ENCODE data around the gene UNKL. TPM values are rescaled to one million over a fixed set of nuclear protein-coding genes. Genes with fewer than 3 reads are reported as not detected.

UNKL gene
- total RNA-seq, 2 donors from 2014 or later, result 22.1 to 42.8 TPM

DNA sequence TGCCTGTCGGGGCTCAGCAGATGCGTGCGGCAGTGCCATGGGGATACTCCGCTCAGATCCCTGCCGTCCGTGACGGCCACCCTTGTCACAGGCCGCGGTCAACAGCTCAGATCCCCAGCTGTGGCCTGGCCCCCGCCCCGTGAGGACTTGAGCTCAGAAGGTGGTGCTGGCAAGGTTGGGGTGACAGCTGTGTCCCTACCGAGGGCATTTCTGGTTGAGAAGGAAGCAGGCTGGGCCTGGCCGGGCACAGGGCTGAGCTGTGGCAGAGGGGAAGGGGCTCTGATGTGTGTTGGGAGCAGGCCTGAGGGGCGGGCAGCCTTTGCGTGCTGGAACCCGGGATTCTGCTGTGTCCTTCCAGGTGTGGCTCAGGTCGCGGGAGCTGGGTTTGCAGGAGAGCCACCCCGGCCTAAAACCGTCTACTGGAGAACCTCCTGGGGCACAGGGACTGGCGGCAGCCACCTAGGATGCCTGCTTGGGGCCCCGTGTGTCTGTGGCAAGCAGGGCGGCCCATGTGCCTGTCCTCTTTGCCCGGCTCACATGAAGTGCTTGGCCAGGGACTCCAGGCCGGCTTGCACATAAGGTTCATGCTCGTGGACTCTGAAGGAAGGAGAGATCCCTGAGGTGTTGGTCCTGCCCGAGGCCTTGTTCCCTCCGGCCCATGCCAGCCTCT is 100.0 kb downstream of the UNKL start:
- Histone ChIP-seq H3K4me1 (ENCODE audit: control insufficient read depth in 1 of 2, low read depth in 2 of 2) (peaks cover 19 to 38% of the 10 kb centered on the region in 2 donors), H3K27me3 (replicated peaks; ENCODE audit: insufficient read depth) (no peaks in the 10 kb centered on the region), H3K4me3 (no peak overlapping the region), H3K27ac (no peak overlapping the region), H3K36me3 (peaks cover 58% of the 10 kb centered on the region), H3K9me3 (no peaks in the 10 kb centered on the region)
- TF ChIP-seq, protein P1, sequence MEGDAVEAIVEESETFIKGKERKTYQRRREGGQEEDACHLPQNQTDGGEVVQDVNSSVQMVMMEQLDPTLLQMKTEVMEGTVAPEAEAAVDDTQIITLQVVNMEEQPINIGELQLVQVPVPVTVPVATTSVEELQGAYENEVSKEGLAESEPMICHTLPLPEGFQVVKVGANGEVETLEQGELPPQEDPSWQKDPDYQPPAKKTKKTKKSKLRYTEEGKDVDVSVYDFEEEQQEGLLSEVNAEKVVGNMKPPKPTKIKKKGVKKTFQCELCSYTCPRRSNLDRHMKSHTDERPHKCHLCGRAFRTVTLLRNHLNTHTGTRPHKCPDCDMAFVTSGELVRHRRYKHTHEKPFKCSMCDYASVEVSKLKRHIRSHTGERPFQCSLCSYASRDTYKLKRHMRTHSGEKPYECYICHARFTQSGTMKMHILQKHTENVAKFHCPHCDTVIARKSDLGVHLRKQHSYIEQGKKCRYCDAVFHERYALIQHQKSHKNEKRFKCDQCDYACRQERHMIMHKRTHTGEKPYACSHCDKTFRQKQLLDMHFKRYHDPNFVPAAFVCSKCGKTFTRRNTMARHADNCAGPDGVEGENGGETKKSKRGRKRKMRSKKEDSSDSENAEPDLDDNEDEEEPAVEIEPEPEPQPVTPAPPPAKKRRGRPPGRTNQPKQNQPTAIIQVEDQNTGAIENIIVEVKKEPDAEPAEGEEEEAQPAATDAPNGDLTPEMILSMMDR (IDR thresholded peaks at IDR 0.05), result no peak
- no peak for ATAC-seq (ENCODE audit: insufficient number of reproducible peaks, low FRiP score, low read depth)
- DNase-seq (ENCODE audit: low spot score), result no peak

DNA sequence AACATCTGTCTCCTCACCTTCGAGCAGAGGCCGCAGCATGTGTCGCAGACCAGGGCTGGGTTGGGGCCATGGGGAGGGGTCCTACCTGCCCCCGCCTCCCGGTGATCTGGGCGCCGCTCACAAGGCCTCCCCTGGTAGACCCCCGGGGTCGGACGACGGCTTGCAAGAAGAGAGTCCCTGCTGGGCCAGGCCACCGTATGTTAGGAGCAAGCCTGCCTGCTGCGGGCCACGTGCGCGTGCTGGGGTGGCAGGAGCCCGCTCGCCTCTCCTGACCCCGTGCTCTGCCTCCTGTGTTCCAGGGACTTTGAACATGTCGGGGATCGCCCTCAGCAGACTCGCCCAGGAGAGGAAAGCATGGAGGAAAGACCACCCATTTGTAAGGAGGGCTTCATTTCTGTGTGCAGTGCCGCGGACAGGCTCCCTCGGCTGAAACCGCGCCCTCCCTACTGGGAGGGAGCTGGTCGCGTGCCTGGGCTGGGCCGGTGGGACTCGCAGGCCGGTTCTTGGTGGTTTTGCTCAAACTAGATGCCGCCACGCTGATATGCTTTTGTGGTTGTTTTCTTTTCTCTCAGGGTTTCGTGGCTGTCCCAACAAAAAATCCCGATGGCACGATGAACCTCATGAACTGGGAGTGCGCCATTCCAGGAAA is 100.7 kb downstream of the UNKL start:
- no peak overlapping the region for H3K4me3 ChIP-seq
- no peaks in the 10 kb centered on the region for H3K27me3 ChIP-seq (replicated peaks; ENCODE audit: insufficient read depth)
- H3K27ac ChIP-seq, result no peak overlapping the region
- no peak for DNase-seq (ENCODE audit: low spot score)
- TF ChIP-seq, protein P1 (IDR thresholded peaks at IDR 0.05), result no peak
- H3K9me3 ChIP-seq, result no peaks in the 10 kb centered on the region
- no peak for ATAC-seq (ENCODE audit: insufficient number of reproducible peaks, low FRiP score, low read depth)
- peaks cover 19 to 38% of the 10 kb centered on the region in 2 donors for H3K4me1 ChIP-seq (ENCODE audit: control insufficient read depth in 1 of 2, low read depth in 2 of 2)
- peaks cover 52% of the 10 kb centered on the region for H3K36me3 ChIP-seq

Other genes with a start within 250 kb of the UNKL start
- under 1 TPM in 1 of 2 donors, not detected in 1; 0.54 TPM for gene TPSG1, start 189.4 kb downstream of the UNKL start, total RNA-seq
- 100 to 1,000 TPM in 1 of 2 donors, 10 to 100 TPM in 1; 58.3 to 198 TPM for gene TPSB2, start 184.5 kb downstream of the UNKL start, total RNA-seq
- 100 to 1,000 TPM in 1 of 2 donors, 10 to 100 TPM in 1; 26.0 to 164 TPM for gene TPSAB1, start 174.0 kb downstream of the UNKL start, total RNA-seq
- gene TPSD1, start 158.6 kb downstream of the UNKL start, total RNA-seq, result 1 to 10 TPM in 1 of 2 donors, not detected in 1; 3.1 TPM
- gene UBE2I, start 105.1 kb downstream of the UNKL start, total RNA-seq, result 10 to 100 TPM; 68.2 to 76.1 TPM
- gene BAIAP3, start 81.1 kb downstream of the UNKL start, total RNA-seq, result 10 to 100 TPM in 1 of 2 donors, 1 to 10 TPM in 1; 2.5 to 15.7 TPM
- 100 to 1,000 TPM in 1 of 2 donors, 10 to 100 TPM in 1; 61.7 to 124 TPM for gene TSR3, start 62.8 kb downstream of the UNKL start, total RNA-seq
- 10 to 100 TPM; 67.9 to 69.7 TPM for gene GNPTG, start 62.8 kb downstream of the UNKL start, total RNA-seq
- 10 to 100 TPM; 15.2 to 19.3 TPM for gene UQCC4, start 6.0 kb upstream of the UNKL start, total RNA-seq
- not detected for gene PERCC1, start 16.4 kb upstream of the UNKL start, total RNA-seq
- under 1 TPM; 0.63 to 0.81 TPM for gene CCDC154, start 29.9 kb upstream of the UNKL start, total RNA-seq
- gene CLCN7, start 60.3 kb upstream of the UNKL start, total RNA-seq, result 10 to 100 TPM; 43.3 to 47.0 TPM
- under 1 TPM in 1 of 2 donors, not detected in 1; 0.78 TPM for gene PTX4, start 74.2 kb upstream of the UNKL start, total RNA-seq
- gene TELO2, start 78.7 kb upstream of the UNKL start, total RNA-seq, result 10 to 100 TPM; 24.8 to 27.9 TPM
- gene TMEM204, start 119.0 kb upstream of the UNKL start, total RNA-seq, result 100 to 1,000 TPM; 111 to 125 TPM
- 10 to 100 TPM; 13.7 to 19.2 TPM for gene IFT140, start 197.4 kb upstream of the UNKL start, total RNA-seq
- gene CRAMP1, start 197.7 kb upstream of the UNKL start, total RNA-seq, result 10 to 100 TPM; 15.0 to 21.4 TPM

All from thoracic aorta (tissue), 2 donors.